Fibroblast of lung (primary cell): ENCODE results near the gene CD151. TPM values are rescaled to one million over a fixed set of nuclear protein-coding genes. Genes with fewer than 3 reads are reported as not detected.

Experiments used
- DNase-seq, 2 donors: peaks; one replicate each; pipeline versions ENCODE4 v3.0.0 to v3.0.0-alpha.2; 2010; ENCODE audit warnings: low read depth in 2 of 2
- H2AFZ ChIP-seq: 2 replicates; pipeline ENCODE4 v1.5.1; 2012; ENCODE audit warnings: low read length, control low read depth, inconsistent platforms
- H3K27ac ChIP-seq: 2 replicates; pipeline ENCODE4 v1.5.1; 2011; ENCODE audit warnings: low read length, control low read depth; ENCODE audit not compliant: insufficient read depth
- H3K27me3 ChIP-seq: 2 replicates; pipeline ENCODE4 v1.5.1; 2011; ENCODE audit warnings: mild to moderate bottlenecking, low read length; ENCODE audit not compliant: control insufficient read depth, insufficient read depth
- H3K36me3 ChIP-seq: 2 replicates; pipeline ENCODE4 v1.5.1; 2011; ENCODE audit warnings: low read length; ENCODE audit not compliant: control insufficient read depth, insufficient read depth
- H3K4me1 ChIP-seq: 2 replicates; pipeline ENCODE4 v1.5.1; 2011; ENCODE audit warnings: low read length; ENCODE audit not compliant: control insufficient read depth, insufficient read depth; ENCODE audit errors: extremely low read depth
- H3K4me2 ChIP-seq: 2 replicates; pipeline ENCODE4 v1.5.1; 2011; ENCODE audit warnings: low read length, control low read depth; ENCODE audit not compliant: insufficient read depth; ENCODE audit errors: extremely low read depth
- H3K4me3 ChIP-seq, 4 experiments: fragments of 200-600 bp in 1 of 4; sonication (generic) in 1 of 4; replicated peaks in 1 of 4; 2 replicates each; pipeline ENCODE4 v1.5.1; 2011 to 2016; ENCODE audit warnings: low read length in 4 of 4, low read depth in 3 of 4, mild to moderate bottlenecking in 3 of 4, control low read depth in 2 of 4, inconsistent platforms in 1 of 4, mixed read lengths in 1 of 4; ENCODE audit not compliant: insufficient read depth in 1 of 4; ENCODE audit errors: control extremely low read depth in 1 of 4
- H3K79me2 ChIP-seq: 2 replicates; pipeline ENCODE4 v1.5.1; 2012; ENCODE audit warnings: mild to moderate bottlenecking, low read length, inconsistent platforms; ENCODE audit not compliant: control insufficient read depth, insufficient read depth
- H3K9ac ChIP-seq: 2 replicates; pipeline ENCODE4 v1.5.1; 2011; ENCODE audit warnings: mild to moderate bottlenecking, low read length, control low read depth; ENCODE audit not compliant: insufficient read depth
- H3K9me3 ChIP-seq: 2 replicates; pipeline ENCODE4 v1.5.1; 2012; ENCODE audit warnings: low read depth, low read length; ENCODE audit not compliant: control insufficient read depth, insufficient read depth
- H4K20me1 ChIP-seq: 2 replicates; pipeline ENCODE4 v1.5.1; 2011; ENCODE audit warnings: low read length; ENCODE audit not compliant: control insufficient read depth, insufficient read depth; ENCODE audit errors: extremely low read depth
- EZH2 ChIP-seq: IDR thresholded peaks from 2 replicates; pipeline ENCODE4 v1.5.1; 2012; ENCODE audit warnings: low read length, control low read depth, mild to moderate bottlenecking; ENCODE audit errors: missing control alignments
- polyA plus RNA-seq, 2 donors: library from polyadenylated mRNA; depleted of rRNA in 1 of 2; stranded (reverse) in 1 of 2; unstranded in 1 of 2; fragments of >200 nt; gene quantifications; 2 replicates each; pipeline ENCODE4 v1.2.1, GENCODE V29; 2011 to 2012; ENCODE audit warnings: missing spikeins in 1 of 2
- total RNA-seq: library from RNA; depleted of rRNA; stranded (reverse); fragments of >200 nt; gene quantifications from 2 replicates; pipeline ENCODE4 v1.2.1, GENCODE V29; 2014
- TF ChIP-seq, protein P1 (sequence below), 2 donors: IDR thresholded peaks in 1 of 2; conservative IDR thresholded peaks in 1 of 2; 1 replicate in 1 of 2; 2 replicates in 1 of 2; pipeline ENCODE4 v1.5.1; 2011 to 2012; ENCODE audit warnings: low read length in 2 of 2, control low read depth in 1 of 2, inconsistent platforms in 1 of 2, low read depth in 1 of 2, mild to moderate bottlenecking in 1 of 2

The CD151 gene
- total and polyA plus RNA-seq, 2 donors (not counting 1 experiment from before 2014, with no cell fraction given), result 547 to 711 TPM

- H3K36me3 ChIP-seq, result peaks cover 13% of the 10 kb centered on the region
- DNase-seq, result peak; percentile 34 to 56
- H4K20me1 ChIP-seq, result no peaks in the 10 kb centered on the region
- TF ChIP-seq, protein P1, sequence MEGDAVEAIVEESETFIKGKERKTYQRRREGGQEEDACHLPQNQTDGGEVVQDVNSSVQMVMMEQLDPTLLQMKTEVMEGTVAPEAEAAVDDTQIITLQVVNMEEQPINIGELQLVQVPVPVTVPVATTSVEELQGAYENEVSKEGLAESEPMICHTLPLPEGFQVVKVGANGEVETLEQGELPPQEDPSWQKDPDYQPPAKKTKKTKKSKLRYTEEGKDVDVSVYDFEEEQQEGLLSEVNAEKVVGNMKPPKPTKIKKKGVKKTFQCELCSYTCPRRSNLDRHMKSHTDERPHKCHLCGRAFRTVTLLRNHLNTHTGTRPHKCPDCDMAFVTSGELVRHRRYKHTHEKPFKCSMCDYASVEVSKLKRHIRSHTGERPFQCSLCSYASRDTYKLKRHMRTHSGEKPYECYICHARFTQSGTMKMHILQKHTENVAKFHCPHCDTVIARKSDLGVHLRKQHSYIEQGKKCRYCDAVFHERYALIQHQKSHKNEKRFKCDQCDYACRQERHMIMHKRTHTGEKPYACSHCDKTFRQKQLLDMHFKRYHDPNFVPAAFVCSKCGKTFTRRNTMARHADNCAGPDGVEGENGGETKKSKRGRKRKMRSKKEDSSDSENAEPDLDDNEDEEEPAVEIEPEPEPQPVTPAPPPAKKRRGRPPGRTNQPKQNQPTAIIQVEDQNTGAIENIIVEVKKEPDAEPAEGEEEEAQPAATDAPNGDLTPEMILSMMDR (conservative IDR thresholded peaks at IDR 0.05 in 1 of 2, IDR thresholded peaks at IDR 0.05 in 1 of 2; ENCODE audit: low read depth in 1 of 2, low read length in 2 of 2), result no peak
- no peak for TF ChIP-seq EZH2
- H3K27me3 ChIP-seq, result no peaks in the 10 kb centered on the region
- no peak within 1 kb of the TSS for H2AFZ ChIP-seq
- H3K4me1 ChIP-seq, result no peaks in the 10 kb centered on the region
- peaks cover 4% of the 10 kb centered on the region for H3K79me2 ChIP-seq
- H3K27ac ChIP-seq, result no peak within 1 kb of the TSS
- H3K4me2 ChIP-seq, result peak within 1 kb of the TSS; percentile 49
- no peak within 1 kb of the TSS for H3K9ac ChIP-seq
- H3K4me3 ChIP-seq, result peak within 1 kb of the TSS in 2 of 4 experiments; percentile 36 to 51
- H3K9me3 ChIP-seq, result no peaks in the 10 kb centered on the region
Observed at GRCh38 chr11:789943-790342, 42.8 kb upstream of the CD151 start, which contains the start of gene CEND1. Gene CEND1, minus strand, starts transcription at chr11:790090. Its CDS starts 1,514 bp downstream, at chr11:788576.

DNA sequence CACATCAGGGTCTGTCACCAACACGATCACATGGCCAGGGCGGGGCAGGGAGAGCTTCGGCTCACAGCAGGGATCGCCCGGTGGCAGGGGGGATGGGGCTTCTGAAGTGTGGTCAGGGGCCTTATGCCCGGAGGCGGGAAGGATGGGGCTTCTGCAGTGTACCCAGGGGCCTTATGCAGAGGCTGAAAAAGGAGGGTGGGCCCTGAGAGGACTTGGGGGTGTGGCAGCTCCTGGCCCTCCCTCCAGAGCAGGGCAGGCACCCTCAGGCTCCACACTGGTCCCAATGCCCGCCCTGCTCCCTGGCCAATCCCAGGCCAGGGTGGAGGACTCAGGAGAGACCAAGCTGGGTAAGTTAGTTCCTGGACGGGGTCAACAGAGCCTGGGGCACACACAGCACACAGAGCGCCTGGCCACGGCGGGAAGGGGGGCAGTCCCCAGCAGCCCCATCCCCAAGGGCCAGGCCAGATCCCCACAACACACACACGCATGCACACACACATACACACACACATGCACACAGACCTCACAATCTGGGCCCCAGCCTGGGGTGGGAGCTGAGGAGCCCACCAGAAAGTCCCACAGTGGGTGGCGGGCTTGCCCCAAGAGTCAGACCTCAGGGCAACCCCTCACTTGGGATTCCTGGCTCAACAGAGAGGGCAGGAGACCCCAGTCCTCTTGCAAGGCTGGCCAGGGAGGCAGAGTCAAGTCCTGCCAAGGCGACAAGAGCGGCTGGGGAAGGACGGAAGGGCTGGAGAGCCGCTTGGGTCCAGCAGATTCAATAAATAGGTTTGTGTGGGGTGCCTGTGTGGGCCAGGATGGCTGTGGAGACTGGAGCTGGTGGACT is 41.8 kb upstream of the CD151 start:
- Histone ChIP-seq H3K36me3 (peaks cover 13% of the 10 kb centered on the region), H3K4me3 (no peak overlapping the region), H4K20me1 (no peaks in the 10 kb centered on the region), H2AFZ (no peak overlapping the region), H3K4me2 (no peak overlapping the region), H3K27me3 (no peaks in the 10 kb centered on the region), H3K9me3 (no peaks in the 10 kb centered on the region), H3K27ac (no peak overlapping the region), H3K79me2 (peaks cover 13% of the 10 kb centered on the region), H3K4me1 (no peaks in the 10 kb centered on the region), H3K9ac (no peak overlapping the region)
- DNase-seq, result peak; percentile 26 to 47
- no peak for TF ChIP-seq EZH2
- TF ChIP-seq, protein P1 (conservative IDR thresholded peaks at IDR 0.05 in 1 of 2, IDR thresholded peaks at IDR 0.05 in 1 of 2; ENCODE audit: low read depth in 1 of 2, low read length in 2 of 2), result no peak

GRCh38 chr11:791658-792534 is 40.9 kb upstream of the CD151 start:
- peaks cover 17% of the 10 kb centered on the region for H3K79me2 ChIP-seq
- no peak overlapping the region for H3K4me2 ChIP-seq
- H3K36me3 ChIP-seq, result peaks cover 13% of the 10 kb centered on the region
- no peak for TF ChIP-seq EZH2
- TF ChIP-seq, protein P1 (conservative IDR thresholded peaks at IDR 0.05 in 1 of 2, IDR thresholded peaks at IDR 0.05 in 1 of 2; ENCODE audit: low read depth in 1 of 2, low read length in 2 of 2), result no peak
- H3K4me3 ChIP-seq, result no peak overlapping the region
- no peak overlapping the region for H3K27ac ChIP-seq
- H2AFZ ChIP-seq, result no peak overlapping the region
- no peaks in the 10 kb centered on the region for H4K20me1 ChIP-seq
- no peaks in the 10 kb centered on the region for H3K9me3 ChIP-seq
- peaks cover 5% of the 10 kb centered on the region for H3K4me1 ChIP-seq
- DNase-seq, result no peak
- H3K27me3 ChIP-seq, result no peaks in the 10 kb centered on the region
- H3K9ac ChIP-seq, result no peak overlapping the region
